Occipital lobe (tissue), 2 donors: ENCODE measurements around the gene SLC13A4. TPM values are rescaled to one million over a fixed set of nuclear protein-coding genes. Genes with fewer than 3 reads are reported as not detected.
"Not testable (repeated sequence)": the region's sequence is repeated elsewhere in the genome, so short reads cannot be mapped to it uniquely, and the experiment has no call there.

ENCODE experiments used
- DNase-seq: peaks from one replicate; lab custom pipeline; 2025; lab: John Stamatoyannopoulos, UW
- total RNA-seq: library from RNA; depleted of rRNA; stranded (reverse); fragments of >200 nt; gene quantifications from one replicate; pipeline ENCODE4 v1.2.3, GENCODE V29; 2014

SLC13A4 gene
- total RNA-seq, 1 donor from 2014 or later, result 7.6 TPM

GRCh38 chr7:135753616-135754413, 25.8 kb upstream of the SLC13A4 start:
- DNase-seq, result no peak

GRCh38 chr7:135748770-135749169, 20.8 kb upstream of the SLC13A4 start, which contains the start of gene FAM180A:
Gene FAM180A, minus strand, starts transcription at chr7:135748813. Its CDS starts 233 bp downstream, at chr7:135748580.
- DNase-seq, result no peak

GRCh38 chr7:135747366-135747765, 19.4 kb upstream of the SLC13A4 start:
- DNase-seq, result no peak

GRCh38 chr7:135745703-135746312, 17.8 kb upstream of the SLC13A4 start:
- no peak for DNase-seq

GRCh38 chr7:135744938-135745702, 17.1 kb upstream of the SLC13A4 start:
- no peak for DNase-seq

- DNase-seq, result no peak
These were observed 16.1 kb upstream of the SLC13A4 start for GRCh38 chr7:135743907-135744731.

GRCh38 chr7:135742371-135742770, 14.4 kb upstream of the SLC13A4 start:
- no peak for DNase-seq

GRCh38 chr7:135741905-135742304, 13.9 kb upstream of the SLC13A4 start:
- no peak for DNase-seq

- no peak for DNase-seq
These were observed 12.9 kb upstream of the SLC13A4 start for GRCh38 chr7:135740889-135741288.

- not testable (repeated sequence) for DNase-seq
These were observed 9.3 kb upstream of the SLC13A4 start for GRCh38 chr7:135737306-135737647.

GRCh38 chr7:135736586-135737305, 8.8 kb upstream of the SLC13A4 start:
- no peak for DNase-seq

GRCh38 chr7:135734343-135734689, 6.3 kb upstream of the SLC13A4 start:
- DNase-seq, result no peak

- DNase-seq, result no peak
These were observed 5.8 kb upstream of the SLC13A4 start for GRCh38 chr7:135733603-135734342.

GRCh38 chr7:135731131-135731530, 3.1 kb upstream of the SLC13A4 start:
- no peak for DNase-seq

- DNase-seq, result no peak
These were observed 1.2 kb upstream of the SLC13A4 start for GRCh38 chr7:135729230-135729629.

- DNase-seq, result no peak
These were observed 894 bp downstream of the SLC13A4 start for GRCh38 chr7:135726911-135727673.

GRCh38 chr7:135726276-135726788, 1.7 kb downstream of the SLC13A4 start:
- no peak for DNase-seq

GRCh38 chr7:135723411-135723810, 4.6 kb downstream of the SLC13A4 start:
- DNase-seq, result no peak

GRCh38 chr7:135721198-135721820, 6.7 kb downstream of the SLC13A4 start:
- no peak for DNase-seq
